Hepatocyte (in vitro differentiated cells): Measurements from ENCODE around the gene PAN3.

ENCODE experiments used
- EZH2 ChIP-seq: fragments of 200-600 bp; sonication (generic); IDR thresholded peaks from 2 replicates; pipeline ENCODE4 v1.6.1; 2016; ENCODE audit warnings: antibody characterized with exemption, mild to moderate bottlenecking, borderline replicate concordance
- EZH2phosphoT487 ChIP-seq: fragments of 200-600 bp; sonication (generic); IDR thresholded peaks from one replicate; pipeline ENCODE4 v1.6.1; 2018; ENCODE audit warnings: antibody characterized with exemption, mild to moderate bottlenecking, low read depth, moderate library complexity; ENCODE audit not compliant: unreplicated experiment, severe bottlenecking
- TF ChIP-seq, protein P1 (sequence below): fragments of 200-600 bp; sonication (generic); IDR thresholded peaks from 2 replicates; pipeline ENCODE4 v1.5.1; 2016; ENCODE audit warnings: antibody characterized with exemption, mild to moderate bottlenecking; ENCODE audit not compliant: poor library complexity

DNA sequence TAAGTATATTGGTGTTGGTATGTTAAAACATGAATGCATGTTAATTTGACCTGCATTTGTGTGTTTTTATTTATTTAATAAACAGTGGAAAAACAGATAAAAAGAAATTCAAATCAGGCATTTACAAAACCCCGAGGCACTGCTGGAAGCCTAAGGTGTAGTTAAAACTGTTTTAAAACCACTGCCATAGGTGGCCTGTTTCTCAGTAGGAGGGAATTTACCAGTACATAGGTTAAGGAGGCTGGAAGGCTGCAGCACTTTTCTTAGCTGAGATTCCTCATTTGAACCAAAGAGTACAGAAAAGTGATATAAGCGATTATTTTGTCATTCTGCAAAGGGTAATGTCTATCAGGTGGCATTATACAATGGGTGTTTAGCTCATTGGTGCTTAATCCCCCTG is 99.6 kb downstream of the PAN3 start:
- TF ChIP-seq, protein P1, sequence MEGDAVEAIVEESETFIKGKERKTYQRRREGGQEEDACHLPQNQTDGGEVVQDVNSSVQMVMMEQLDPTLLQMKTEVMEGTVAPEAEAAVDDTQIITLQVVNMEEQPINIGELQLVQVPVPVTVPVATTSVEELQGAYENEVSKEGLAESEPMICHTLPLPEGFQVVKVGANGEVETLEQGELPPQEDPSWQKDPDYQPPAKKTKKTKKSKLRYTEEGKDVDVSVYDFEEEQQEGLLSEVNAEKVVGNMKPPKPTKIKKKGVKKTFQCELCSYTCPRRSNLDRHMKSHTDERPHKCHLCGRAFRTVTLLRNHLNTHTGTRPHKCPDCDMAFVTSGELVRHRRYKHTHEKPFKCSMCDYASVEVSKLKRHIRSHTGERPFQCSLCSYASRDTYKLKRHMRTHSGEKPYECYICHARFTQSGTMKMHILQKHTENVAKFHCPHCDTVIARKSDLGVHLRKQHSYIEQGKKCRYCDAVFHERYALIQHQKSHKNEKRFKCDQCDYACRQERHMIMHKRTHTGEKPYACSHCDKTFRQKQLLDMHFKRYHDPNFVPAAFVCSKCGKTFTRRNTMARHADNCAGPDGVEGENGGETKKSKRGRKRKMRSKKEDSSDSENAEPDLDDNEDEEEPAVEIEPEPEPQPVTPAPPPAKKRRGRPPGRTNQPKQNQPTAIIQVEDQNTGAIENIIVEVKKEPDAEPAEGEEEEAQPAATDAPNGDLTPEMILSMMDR = no peak
- TF ChIP-seq EZH2phosphoT487 (no peak), EZH2 (no peak)
